GM23338 (cell line): ENCODE results near the gene ZNF821. TPM values are rescaled to one million over a fixed set of nuclear protein-coding genes. Genes with fewer than 3 reads are reported as not detected.

Experiments used
- ATAC-seq: fragments of 200-7000 bp; cut with Tn5 transposase; 3 replicates; pipeline ENCODE4 v1.9.1; 2020
- DNase-seq: peaks from one replicate; pipeline ENCODE4 v3.0.0-alpha.2; 2015; ENCODE audit warnings: low spot score
- H2AFZ ChIP-seq: fragments of 200-600 bp; sonication (generic); 2 replicates; pipeline ENCODE4 v1.8.0; 2016; ENCODE audit warnings: antibody characterized with exemption, mild to moderate bottlenecking, moderate library complexity
- H3F3A ChIP-seq: fragments of 200-600 bp; sonication (generic); replicated peaks from 2 replicates; pipeline ENCODE4 v1.8.0; 2017; ENCODE audit warnings: antibody characterized with exemption, mixed run types, low read depth
- H3K27ac ChIP-seq: fragments of 200-600 bp; sonication (generic); 2 replicates; pipeline ENCODE4 v1.6.1; 2016; ENCODE audit warnings: low read depth
- H3K27me3 ChIP-seq: fragments of 200-600 bp; sonication (generic); 2 replicates; pipeline ENCODE4 v1.8.0; 2016; ENCODE audit warnings: mild to moderate bottlenecking, mixed run types, moderate library complexity; ENCODE audit not compliant: insufficient read depth
- H3K36me3 ChIP-seq: fragments of 200-600 bp; sonication (generic); 2 replicates; pipeline ENCODE4 v1.8.0; 2016; ENCODE audit warnings: mild to moderate bottlenecking; ENCODE audit not compliant: insufficient read depth
- H3K4me1 ChIP-seq: fragments of 200-600 bp; sonication (generic); 2 replicates; pipeline ENCODE4 v1.8.0; 2016; ENCODE audit warnings: mild to moderate bottlenecking, moderate library complexity; ENCODE audit not compliant: insufficient read depth
- H3K4me2 ChIP-seq: fragments of 200-600 bp; sonication (generic); 2 replicates; pipeline ENCODE4 v1.7.1; 2017; ENCODE audit warnings: mixed run types
- H3K4me3 ChIP-seq: fragments of 200-600 bp; sonication (generic); 2 replicates; pipeline ENCODE4 v1.6.1; 2016; ENCODE audit warnings: mixed run types
- H3K79me2 ChIP-seq: fragments of 200-600 bp; sonication (generic); replicated peaks from 2 replicates; pipeline ENCODE4 v1.8.0; 2017; ENCODE audit warnings: mild to moderate bottlenecking; ENCODE audit not compliant: insufficient read depth
- H3K9me2 ChIP-seq: fragments of 200-600 bp; sonication (generic); 2 replicates; pipeline ENCODE4 v1.8.0; 2017; ENCODE audit not compliant: insufficient read depth
- H4K20me1 ChIP-seq: fragments of 200-600 bp; sonication (generic); replicated peaks from 2 replicates; pipeline ENCODE4 v1.8.0; 2017; ENCODE audit warnings: mild to moderate bottlenecking; ENCODE audit not compliant: insufficient read depth
- H3K27ac Mint-ChIP-seq: 2 replicates; pipeline ENCODE4 v1.8.0; 2020; ENCODE audit warnings: inconsistent platforms, mild to moderate bottlenecking, moderate library complexity, mixed read lengths
- H3K27me3 Mint-ChIP-seq: 3 replicates; pipeline ENCODE4 v1.8.0; 2022; ENCODE audit warnings: low read depth, mild to moderate bottlenecking, moderate library complexity, mixed read lengths, inconsistent platforms; ENCODE audit not compliant: insufficient read depth, poor library complexity
- H3K36me3 Mint-ChIP-seq: 3 replicates; pipeline ENCODE4 v1.8.0; 2021; ENCODE audit warnings: low read depth, mild to moderate bottlenecking, inconsistent platforms, moderate library complexity, mixed read lengths
- H3K4me1 Mint-ChIP-seq: 3 replicates; pipeline ENCODE4 v1.8.0; 2020; ENCODE audit warnings: mild to moderate bottlenecking, inconsistent platforms, mixed read lengths
- H3K4me3 Mint-ChIP-seq: 3 replicates; pipeline ENCODE4 v1.8.0; 2021; ENCODE audit warnings: moderate library complexity, mild to moderate bottlenecking, inconsistent platforms, mixed read lengths
- H3K9me3 Mint-ChIP-seq: 3 replicates; pipeline ENCODE4 v1.8.0; 2020; ENCODE audit warnings: moderate library complexity, mild to moderate bottlenecking, inconsistent platforms, mixed read lengths
- EZH2 ChIP-seq: fragments of 200-600 bp; sonication (generic); IDR thresholded peaks from one replicate; pipeline ENCODE4 v1.8.0; 2017; ENCODE audit warnings: antibody characterized with exemption, mild to moderate bottlenecking, low read depth; ENCODE audit not compliant: unreplicated experiment
- EZH2phosphoT487 ChIP-seq: fragments of 200-600 bp; sonication (generic); IDR thresholded peaks from one replicate; pipeline ENCODE4 v1.8.1; 2018; ENCODE audit warnings: antibody characterized with exemption; ENCODE audit not compliant: unreplicated experiment
- JUNB ChIP-seq: IDR thresholded peaks from one replicate; pipeline ENCODE4 v1.6.1; 2016; ENCODE audit warnings: antibody characterized with exemption; ENCODE audit not compliant: unreplicated experiment
- NANOG ChIP-seq: IDR thresholded peaks from 2 replicates; pipeline ENCODE4 v1.6.1; 2016; ENCODE audit warnings: antibody characterized with exemption, borderline replicate concordance
- ZNF114 ChIP-seq: fragments of 250-450 bp; sonication (Bioruptor Pico); IDR thresholded peaks from 2 replicates; pipeline ENCODE4 v1.5.0; 2020; ENCODE audit warnings: mild to moderate bottlenecking, moderate library complexity
- ZNF331 ChIP-seq: fragments of 250-450 bp; sonication (Bioruptor Pico); IDR thresholded peaks from 2 replicates; pipeline ENCODE4 v1.5.0; 2020; ENCODE audit warnings: low read depth, mild to moderate bottlenecking, moderate library complexity
- polyA plus RNA-seq: library from polyadenylated mRNA; unstranded; fragments of >200 nt; fragmentation: Nextera tagmentation; extraction: Ambion mirVana; gene quantifications from 2 replicates; pipeline ENCODE4 v1.2.1, GENCODE V29; 2016
- total RNA-seq: library from RNA; depleted of rRNA; stranded (reverse); fragments of >200 nt; shearing (Covaris generic); gene quantifications from 2 replicates; pipeline ENCODE4 v1.2.3, GENCODE V29; 2014
- TF ChIP-seq, protein P1 (sequence below): IDR thresholded peaks from one replicate; pipeline ENCODE4 v1.6.1; 2018; ENCODE audit warnings: antibody characterized with exemption; ENCODE audit not compliant: unreplicated experiment

Gene ZNF821
- total and polyA plus RNA-seq, 2 experiments from 2014 or later = 13.3 to 14.8 TPM

DNA sequence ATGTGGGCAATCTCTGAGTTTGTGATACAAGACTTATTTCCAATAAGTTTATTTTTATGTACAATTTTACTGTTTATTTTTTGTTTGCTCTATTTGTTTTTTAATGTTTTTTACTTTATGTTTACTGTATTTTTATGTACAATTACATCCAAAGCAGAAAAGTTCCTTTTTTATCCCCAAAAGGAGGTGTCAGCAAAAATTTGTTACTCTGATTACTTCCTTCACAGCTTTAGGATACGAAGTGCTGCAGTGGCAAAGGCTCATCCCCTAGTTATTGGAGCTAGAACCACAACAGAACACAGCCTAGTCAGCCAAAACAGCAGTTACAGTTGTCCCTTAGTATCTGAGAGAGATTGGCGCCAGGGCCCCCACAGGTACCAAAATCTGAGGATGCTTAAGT lies 47.0 kb upstream of the ZNF821 start (continued):
- no peak for TF ChIP-seq JUNB
- no peak for TF ChIP-seq NANOG
- TF ChIP-seq, protein P1, sequence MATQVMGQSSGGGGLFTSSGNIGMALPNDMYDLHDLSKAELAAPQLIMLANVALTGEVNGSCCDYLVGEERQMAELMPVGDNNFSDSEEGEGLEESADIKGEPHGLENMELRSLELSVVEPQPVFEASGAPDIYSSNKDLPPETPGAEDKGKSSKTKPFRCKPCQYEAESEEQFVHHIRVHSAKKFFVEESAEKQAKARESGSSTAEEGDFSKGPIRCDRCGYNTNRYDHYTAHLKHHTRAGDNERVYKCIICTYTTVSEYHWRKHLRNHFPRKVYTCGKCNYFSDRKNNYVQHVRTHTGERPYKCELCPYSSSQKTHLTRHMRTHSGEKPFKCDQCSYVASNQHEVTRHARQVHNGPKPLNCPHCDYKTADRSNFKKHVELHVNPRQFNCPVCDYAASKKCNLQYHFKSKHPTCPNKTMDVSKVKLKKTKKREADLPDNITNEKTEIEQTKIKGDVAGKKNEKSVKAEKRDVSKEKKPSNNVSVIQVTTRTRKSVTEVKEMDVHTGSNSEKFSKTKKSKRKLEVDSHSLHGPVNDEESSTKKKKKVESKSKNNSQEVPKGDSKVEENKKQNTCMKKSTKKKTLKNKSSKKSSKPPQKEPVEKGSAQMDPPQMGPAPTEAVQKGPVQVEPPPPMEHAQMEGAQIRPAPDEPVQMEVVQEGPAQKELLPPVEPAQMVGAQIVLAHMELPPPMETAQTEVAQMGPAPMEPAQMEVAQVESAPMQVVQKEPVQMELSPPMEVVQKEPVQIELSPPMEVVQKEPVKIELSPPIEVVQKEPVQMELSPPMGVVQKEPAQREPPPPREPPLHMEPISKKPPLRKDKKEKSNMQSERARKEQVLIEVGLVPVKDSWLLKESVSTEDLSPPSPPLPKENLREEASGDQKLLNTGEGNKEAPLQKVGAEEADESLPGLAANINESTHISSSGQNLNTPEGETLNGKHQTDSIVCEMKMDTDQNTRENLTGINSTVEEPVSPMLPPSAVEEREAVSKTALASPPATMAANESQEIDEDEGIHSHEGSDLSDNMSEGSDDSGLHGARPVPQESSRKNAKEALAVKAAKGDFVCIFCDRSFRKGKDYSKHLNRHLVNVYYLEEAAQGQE = no peak
- no peak for TF ChIP-seq EZH2phosphoT487

DNA sequence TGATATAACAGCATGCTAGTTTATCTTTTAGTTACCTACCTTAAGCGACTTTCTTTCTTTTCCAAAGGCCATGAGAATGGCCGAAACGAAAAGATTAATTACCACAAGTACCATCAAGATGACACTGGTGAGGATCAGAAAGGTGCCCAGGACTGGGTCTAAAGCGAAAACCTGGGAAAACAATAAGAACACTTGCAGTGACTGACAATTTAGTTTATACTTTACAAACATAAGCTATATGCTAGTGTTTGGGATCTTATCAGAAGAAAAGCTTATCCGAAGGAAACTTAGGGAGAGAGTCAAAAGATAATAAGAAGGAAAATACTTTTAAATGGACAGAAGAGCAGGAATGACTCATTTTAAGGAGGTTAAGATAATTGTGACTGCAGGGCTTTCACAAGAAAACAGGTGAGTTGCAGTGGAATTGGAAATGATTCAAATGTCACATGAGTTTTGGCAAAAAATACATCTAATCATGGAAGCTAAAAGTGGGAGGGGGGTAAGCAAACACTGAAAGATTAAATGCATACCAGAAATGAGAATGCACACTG lies 46.1 kb upstream of the ZNF821 start:
- Mint-ChIP-seq H3K36me3 (peaks cover 51% of the 10 kb centered on the region), H3K4me3 (no peak overlapping the region), H3K4me1 (no peaks in the 10 kb centered on the region), H3K27ac (no peak overlapping the region), H3K27me3 (peaks cover 3% of the 10 kb centered on the region), H3K9me3 (no peaks in the 10 kb centered on the region)
- Histone ChIP-seq H3K79me2 (peaks cover 46% of the 10 kb centered on the region), H3K4me2 (no peak overlapping the region), H3K4me1 (no peaks in the 10 kb centered on the region), H3K9me2 (no peaks in the 10 kb centered on the region), H3K4me3 (no peak overlapping the region), H3K27ac (no peak overlapping the region), H3K36me3 (peaks cover 38% of the 10 kb centered on the region), H3K27me3 (no peaks in the 10 kb centered on the region), H3F3A (peaks cover 5% of the 10 kb centered on the region; the same call in 1 of the 2 replicates), H2AFZ (no peak overlapping the region), H4K20me1 (peaks cover 45% of the 10 kb centered on the region)
- ATAC-seq (no peak), DNase-seq (no peak)
- TF ChIP-seq NANOG = no peak

DNA sequence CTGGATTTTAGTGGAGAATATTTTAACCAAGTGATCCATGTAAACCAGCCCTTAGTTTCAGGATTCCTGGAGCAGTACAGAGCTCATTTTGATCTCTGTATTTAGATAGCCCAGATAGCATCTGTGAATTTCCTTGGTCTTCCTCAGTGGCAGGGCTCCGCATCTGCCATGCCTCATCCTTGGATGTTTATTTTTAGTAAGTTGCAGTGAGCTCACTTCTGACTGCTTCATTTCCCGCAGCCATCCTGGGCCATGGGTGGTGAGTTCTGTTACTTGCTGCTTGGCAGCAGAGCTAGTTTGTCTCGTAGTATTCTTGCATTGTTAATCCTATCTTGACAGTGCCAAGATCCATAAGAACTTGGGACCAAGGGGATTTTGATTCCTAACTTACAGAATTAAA lies 45.1 kb upstream of the ZNF821 start:
- TF ChIP-seq ZNF114 (CRISPR knock-in tag) (no peak), ZNF331 (no peak), EZH2phosphoT487 (no peak), NANOG (no peak), JUNB (no peak), EZH2 (no peak)
- Histone ChIP-seq H3K9me2 (no peaks in the 10 kb centered on the region), H4K20me1 (peaks cover 42% of the 10 kb centered on the region), H3K4me2 (no peak overlapping the region), H3K36me3 (peaks cover 48% of the 10 kb centered on the region), H3K27me3 (no peaks in the 10 kb centered on the region), H3K4me1 (no peaks in the 10 kb centered on the region), H3K79me2 (peaks cover 46% of the 10 kb centered on the region), H2AFZ (no peak overlapping the region), H3F3A (peaks cover 5% of the 10 kb centered on the region; the same call in 1 of the 2 replicates), H3K4me3 (no peak overlapping the region), H3K27ac (peak overlapping the region; percentile 52; the same call in 1 of the 2 replicates)
- no peak for DNase-seq
- Mint-ChIP-seq H3K4me3 (no peak overlapping the region), H3K27ac (no peak overlapping the region), H3K27me3 (peaks cover 3% of the 10 kb centered on the region), H3K9me3 (no peaks in the 10 kb centered on the region), H3K4me1 (no peaks in the 10 kb centered on the region), H3K36me3 (peaks cover 61% of the 10 kb centered on the region)
- no peak for ATAC-seq
